H9 (cell line): Measurements from ENCODE around the gene RRBP1. TPM values are rescaled to one million over a fixed set of nuclear protein-coding genes. Genes with fewer than 3 reads are reported as not detected.

Experiments
- DNase-seq: peaks from one replicate; pipeline ENCODE4 v3.0.0-alpha.2; 2017
- H2AFZ ChIP-seq: one replicate; pipeline ENCODE4 v1.6.1; 2013; ENCODE audit warnings: mild to moderate bottlenecking, low read length, control low read depth, moderate library complexity
- H2AK5ac ChIP-seq: 2 replicates; pipeline ENCODE4 v1.6.1; 2013; ENCODE audit warnings: low read length, control low read depth, mixed read lengths; ENCODE audit not compliant: insufficient read length
- H2BK120ac ChIP-seq: one replicate; pipeline ENCODE4 v1.6.1; 2013; ENCODE audit warnings: low read depth, mild to moderate bottlenecking, low read length, control low read depth, inconsistent platforms; ENCODE audit not compliant: poor library complexity, severe bottlenecking
- H2BK12ac ChIP-seq: 2 replicates; pipeline ENCODE4 v1.6.1; 2013; ENCODE audit warnings: low read length, control low read depth, mixed read lengths, low read depth; ENCODE audit not compliant: insufficient read length
- H2BK15ac ChIP-seq: 2 replicates; pipeline ENCODE4 v1.6.1; 2013; ENCODE audit warnings: low read depth, low read length, control low read depth
- H2BK20ac ChIP-seq: one replicate; pipeline ENCODE4 v1.6.1; 2013; ENCODE audit warnings: low read depth, mild to moderate bottlenecking, low read length, control low read depth, inconsistent platforms; ENCODE audit not compliant: poor library complexity, severe bottlenecking
- H2BK5ac ChIP-seq: 2 replicates; pipeline ENCODE4 v1.6.1; 2013; ENCODE audit warnings: low read length, control low read depth, mixed read lengths; ENCODE audit not compliant: insufficient read length
- H3K14ac ChIP-seq: 2 replicates; pipeline ENCODE4 v1.6.1; 2013; ENCODE audit warnings: low read length, control low read depth; ENCODE audit not compliant: insufficient read depth
- H3K18ac ChIP-seq: 2 replicates; pipeline ENCODE4 v1.6.1; 2013; ENCODE audit warnings: low read depth, mild to moderate bottlenecking, mixed read lengths, low read length, control low read depth; ENCODE audit not compliant: insufficient read length
- H3K23ac ChIP-seq: 2 replicates; pipeline ENCODE4 v1.6.1; 2013; ENCODE audit warnings: low read length, control low read depth, mixed read lengths, low read depth; ENCODE audit not compliant: insufficient read length
- H3K23me2 ChIP-seq: 2 replicates; pipeline ENCODE4 v1.6.1; 2013; ENCODE audit warnings: low read depth, mild to moderate bottlenecking, mixed read lengths, low read length, control low read depth; ENCODE audit not compliant: insufficient read length, poor library complexity, severe bottlenecking
- H3K27ac ChIP-seq: 2 replicates; pipeline ENCODE4 v1.5.1; 2013; ENCODE audit warnings: low read length, control low read depth, mixed read lengths, low read depth; ENCODE audit not compliant: insufficient read length
- H3K27me3 ChIP-seq: 2 replicates; pipeline ENCODE4 v1.6.1; 2013; ENCODE audit warnings: low read length, control low read depth, inconsistent platforms; ENCODE audit not compliant: insufficient read depth
- H3K4ac ChIP-seq: 2 replicates; pipeline ENCODE4 v1.6.1; 2013; ENCODE audit warnings: low read depth, mild to moderate bottlenecking, control low read depth, inconsistent platforms, low read length, moderate library complexity
- H3K4me1 ChIP-seq: 2 replicates; pipeline ENCODE4 v1.6.1; 2013; ENCODE audit warnings: low read length, control low read depth, inconsistent platforms; ENCODE audit not compliant: insufficient read depth
- H3K4me2 ChIP-seq: 2 replicates; pipeline ENCODE4 v1.6.1; 2013; ENCODE audit warnings: low read length, control low read depth, mixed read lengths; ENCODE audit not compliant: insufficient read length, insufficient read depth
- H3K56ac ChIP-seq: 2 replicates; pipeline ENCODE4 v1.6.1; 2013; ENCODE audit warnings: low read depth, mild to moderate bottlenecking, mixed read lengths, low read length, control low read depth; ENCODE audit not compliant: insufficient read length
- H3K79me1 ChIP-seq: 2 replicates; pipeline ENCODE4 v1.6.1; 2013; ENCODE audit warnings: low read depth, mild to moderate bottlenecking, moderate library complexity, low read length, control low read depth, inconsistent platforms; ENCODE audit not compliant: insufficient read depth, poor library complexity, severe bottlenecking
- H3K79me2 ChIP-seq: 2 replicates; pipeline ENCODE4 v1.6.1; 2013; ENCODE audit warnings: low read length, control low read depth, inconsistent platforms; ENCODE audit not compliant: insufficient read depth
- H3K9ac ChIP-seq: 2 replicates; pipeline ENCODE4 v1.6.1; 2013; ENCODE audit warnings: low read length, control low read depth, mixed read lengths; ENCODE audit not compliant: insufficient read length; ENCODE audit errors: extremely low read depth
- H3K9me3 ChIP-seq: one replicate; pipeline ENCODE4 v1.6.1; 2013; ENCODE audit warnings: low read depth, low read length, inconsistent platforms; ENCODE audit not compliant: control insufficient read depth
- H3T11ph ChIP-seq: one replicate; pipeline ENCODE4 v1.6.1; 2013; ENCODE audit warnings: mild to moderate bottlenecking, low read length, control low read depth, inconsistent platforms
- H4K20me1 ChIP-seq: one replicate; pipeline ENCODE4 v1.6.1; 2013; ENCODE audit not compliant: control insufficient read depth, insufficient read length, insufficient read depth
- H4K5ac ChIP-seq: 2 replicates; pipeline ENCODE4 v1.6.1; 2013; ENCODE audit warnings: low read depth, mild to moderate bottlenecking, mixed read lengths, low read length, control low read depth; ENCODE audit not compliant: insufficient read length
- H4K8ac ChIP-seq: replicated peaks from 2 replicates; pipeline ENCODE4 v1.6.1; 2013; ENCODE audit warnings: low read length, control low read depth, mixed read lengths, low read depth; ENCODE audit not compliant: insufficient read length
- H4K91ac ChIP-seq: 2 replicates; pipeline ENCODE4 v1.6.1; 2013; ENCODE audit warnings: low read depth, mild to moderate bottlenecking, moderate library complexity, mixed read lengths, low read length, control low read depth; ENCODE audit not compliant: insufficient read length
- H3K27ac Mint-ChIP-seq, 3 experiments: 2 replicates in 2 of 3; 3 replicates in 1 of 3; pipeline ENCODE4 v1.8.0; 2020 to 2021; ENCODE audit warnings: mixed read lengths in 3 of 3, mild to moderate bottlenecking in 1 of 3, moderate library complexity in 1 of 3
- H3K27me3 Mint-ChIP-seq: 2 replicates; pipeline ENCODE4 v1.8.0; 2021; ENCODE audit warnings: low read depth, mild to moderate bottlenecking, moderate library complexity, mixed read lengths
- H3K36me3 Mint-ChIP-seq, 3 experiments: 2 replicates in 2 of 3; 3 replicates in 1 of 3; pipeline ENCODE4 v1.8.0; 2020 to 2021; ENCODE audit warnings: low read depth in 3 of 3, mixed read lengths in 3 of 3; ENCODE audit not compliant: insufficient read depth in 1 of 3
- H3K4me1 Mint-ChIP-seq, 2 experiments: 2 replicates each; pipeline ENCODE4 v1.8.0; 2020; ENCODE audit warnings: mixed read lengths in 2 of 2
- H3K4me3 Mint-ChIP-seq, 2 experiments: 2 replicates in 1 of 2; 3 replicates in 1 of 2; pipeline ENCODE4 v1.8.0; 2020 to 2021; ENCODE audit warnings: mild to moderate bottlenecking in 2 of 2, mixed read lengths in 2 of 2, moderate library complexity in 1 of 2
- H3K9me3 Mint-ChIP-seq, 2 experiments: 2 replicates in 1 of 2; 3 replicates in 1 of 2; pipeline ENCODE4 v1.8.0; 2020; ENCODE audit warnings: mild to moderate bottlenecking in 2 of 2, mixed read lengths in 2 of 2, moderate library complexity in 1 of 2
- CTCF ChIP-seq: fragments of 200-600 bp; sonication (generic); conservative IDR thresholded peaks from 3 replicates; pipeline ENCODE4 v1.8.0; 2021; ENCODE audit warnings: antibody characterized with exemption, mild to moderate bottlenecking
- WGBS: extraction: QIAGEN DNeasy Blood & Tissue Kit; methylation state at CpG from one replicate; pipeline ENCODE4 v1.1.7; 2013; ENCODE audit warnings: missing lambda C conversion rate, low lambda C conversion rate, mixed read lengths; ENCODE audit not compliant: insufficient read length; ENCODE audit errors: extremely low coverage; 5-methylcytosine and 5-hydroxymethylcytosine counted together
- total RNA-seq: library from RNA; stranded (reverse); gene quantifications from 2 replicates; pipeline ENCODE4 v1.2.1, GENCODE V29; 2021

The RRBP1 gene
- total RNA-seq, 1 experiment from 2014 or later: 97.8 TPM

- Histone ChIP-seq H2BK20ac (no peak overlapping the region), H4K5ac (no peak overlapping the region), H3K79me1 (no peaks in the 10 kb centered on the region), H2BK12ac (no peak overlapping the region), H3K14ac (no peak overlapping the region), H3K27me3 (no peaks in the 10 kb centered on the region), H2AK5ac (no peak overlapping the region), H3K23me2 (no peaks in the 10 kb centered on the region), H3K18ac (no peak overlapping the region), H2BK15ac (no peak overlapping the region), H2BK5ac (no peak overlapping the region), H4K91ac (no peak overlapping the region), H3K56ac (no peak overlapping the region), H3K27ac (no peak overlapping the region), H3K4me1 (no peaks in the 10 kb centered on the region), H3K9ac (no peak overlapping the region), H2AFZ (no peak overlapping the region), H3K23ac (no peak overlapping the region), H4K8ac (no peak overlapping the region), H3K79me2 (no peaks in the 10 kb centered on the region), H4K20me1 (peaks cover 2% of the 10 kb centered on the region), H2BK120ac (no peak overlapping the region), H3T11ph (no peak overlapping the region), H3K4me2 (no peak overlapping the region), H3K4ac (no peak overlapping the region), H3K9me3 (no peaks in the 10 kb centered on the region)
- Mint-ChIP-seq H3K4me1 (no peaks in the 10 kb centered on the region), H3K36me3 (peaks cover 27 to 69% (median 67%) of the 10 kb centered on the region in 3 experiments), H3K4me3 (no peak overlapping the region), H3K27me3 (no peaks in the 10 kb centered on the region), H3K27ac (no peak overlapping the region), H3K9me3 (no peaks in the 10 kb centered on the region)
- no peak for TF ChIP-seq CTCF
- WGBS: no CpG with 5 or more reads among the region's 15 CpGs
- no peak for DNase-seq
Observed at GRCh38 chr20:17624551-17625245, 57.3 kb downstream of the RRBP1 start.
